Fibroblast of skin of scalp (primary cell): ENCODE measurements around the gene JUN.
"Not testable (repeated sequence)": the region's sequence is repeated elsewhere in the genome, so short reads cannot be mapped to it uniquely, and the experiment has no call there.

ENCODE experiments used
- DNase-seq: peaks from one replicate; pipeline ENCODE4 v3.0.0-alpha.2; 2013

The JUN gene

GRCh38 chr1:58808077-58808476 is 24.2 kb upstream of the JUN start:
- DNase-seq: no peak

- DNase-seq: no peak
Observed at GRCh38 chr1:58805716-58806571, 22.1 kb upstream of the JUN start.

GRCh38 chr1:58804853-58805565 is 21.2 kb upstream of the JUN start:
- no peak for DNase-seq

GRCh38 chr1:58803858-58804257 is 20.0 kb upstream of the JUN start:
- no peak for DNase-seq

- DNase-seq: no peak
Observed at GRCh38 chr1:58802640-58803399, 19.0 kb upstream of the JUN start.

GRCh38 chr1:58801286-58801685 is 17.4 kb upstream of the JUN start:
- not testable (repeated sequence) for DNase-seq

- no peak for DNase-seq
Observed at GRCh38 chr1:58799650-58800049, 15.8 kb upstream of the JUN start.

- DNase-seq: no peak
Observed at GRCh38 chr1:58798910-58799442, 15.1 kb upstream of the JUN start.

GRCh38 chr1:58796416-58796815 is 12.6 kb upstream of the JUN start:
- no peak for DNase-seq

GRCh38 chr1:58794585-58794984 is 10.7 kb upstream of the JUN start:
- DNase-seq: no peak

GRCh38 chr1:58792846-58793245 is 9.0 kb upstream of the JUN start:
- no peak for DNase-seq

- no peak for DNase-seq
Observed at GRCh38 chr1:58791106-58791505, 7.3 kb upstream of the JUN start.

GRCh38 chr1:58789996-58790660 is 6.3 kb upstream of the JUN start:
- DNase-seq: no peak

- DNase-seq: peak; percentile 27
Observed at GRCh38 chr1:58789322-58789856, 5.5 kb upstream of the JUN start.

- DNase-seq: no peak
Observed at GRCh38 chr1:58788259-58788658, 4.4 kb upstream of the JUN start.

GRCh38 chr1:58786927-58787245 is 3.0 kb upstream of the JUN start:
- DNase-seq: no peak

- peak; percentile 26 for DNase-seq
Observed at GRCh38 chr1:58786184-58786926, 2.5 kb upstream of the JUN start.

- DNase-seq: peak; percentile 49
Observed at GRCh38 chr1:58785442-58786058, 1.7 kb upstream of the JUN start.

- DNase-seq: peak; percentile 97
Observed at GRCh38 chr1:58784758-58785441, 1.1 kb upstream of the JUN start.
